NCI-H1694 treated with DMSO at 0.1 percent for 48 hours (cell line): ENCODE data around the gene SLX4IP.

Experiments used
- DNase-seq: peaks from one replicate; lab custom pipeline; 2025; lab: John Stamatoyannopoulos, UW

SLX4IP gene

GRCh38 chr20:10497283-10497682 lies 62.2 kb downstream of the SLX4IP start:
- no peak for DNase-seq

DNA sequence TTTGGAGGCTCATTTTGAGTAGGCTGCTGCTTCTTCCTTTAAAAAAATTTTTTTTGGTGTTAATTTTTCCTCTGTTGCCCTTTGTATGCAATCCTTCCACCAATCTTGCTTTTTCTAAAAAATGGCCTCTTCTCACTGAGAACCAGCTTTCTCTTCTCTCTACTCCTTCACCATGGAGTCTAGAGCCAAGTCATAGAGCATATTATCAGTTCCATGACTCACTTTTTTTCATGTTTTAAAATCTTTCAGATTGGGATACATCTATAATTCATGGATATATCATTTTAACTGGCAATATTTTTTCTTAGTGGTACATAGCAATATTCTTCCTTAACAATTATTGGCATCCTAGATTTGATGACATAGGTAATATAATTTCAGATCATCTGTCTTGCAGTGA lies 62.7 kb downstream of the SLX4IP start:
- no peak for DNase-seq

DNA sequence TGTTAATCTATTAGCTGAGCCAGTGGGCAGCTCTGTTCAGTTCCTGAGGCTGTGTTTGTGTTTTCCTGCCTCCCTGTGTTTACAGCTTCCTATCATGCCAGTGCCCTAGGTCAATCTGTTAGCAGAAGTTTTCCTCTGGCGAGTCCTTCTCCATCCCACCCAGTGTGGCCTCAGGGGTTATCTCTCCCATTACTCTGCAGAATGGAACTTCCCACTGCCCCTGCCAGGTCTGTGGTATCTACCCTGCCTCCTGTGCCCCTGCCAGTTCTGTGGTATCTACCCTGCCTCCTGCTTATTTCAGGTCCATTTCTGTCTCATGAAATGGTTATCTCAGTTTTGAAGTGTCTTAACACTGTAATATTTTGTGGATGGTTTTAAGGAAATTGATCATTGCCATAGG lies 63.1 kb downstream of the SLX4IP start:
- no peak for DNase-seq

DNA sequence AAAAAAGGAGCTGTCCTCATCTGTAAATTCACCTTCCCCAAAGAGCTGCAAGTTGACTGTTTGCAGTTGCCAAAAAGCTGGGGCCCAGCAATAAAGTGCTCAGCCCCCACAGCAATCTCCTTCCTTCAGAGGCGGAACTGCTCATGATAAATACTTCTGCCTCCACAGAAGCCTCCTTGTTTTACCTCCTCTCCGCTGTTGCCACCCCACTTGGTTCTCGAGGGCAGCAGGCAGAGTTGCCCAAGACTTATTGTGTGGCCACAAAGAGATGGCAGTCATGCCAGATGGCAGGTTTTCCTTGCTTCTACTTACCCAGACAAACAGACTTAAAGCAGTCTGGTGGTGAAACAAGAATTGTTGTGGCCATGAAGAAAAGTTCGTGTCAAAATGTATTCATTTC lies 66.3 kb downstream of the SLX4IP start:
- DNase-seq, result no peak

GRCh38 chr20:10502098-10502526 lies 67.0 kb downstream of the SLX4IP start:
- no peak for DNase-seq

DNA sequence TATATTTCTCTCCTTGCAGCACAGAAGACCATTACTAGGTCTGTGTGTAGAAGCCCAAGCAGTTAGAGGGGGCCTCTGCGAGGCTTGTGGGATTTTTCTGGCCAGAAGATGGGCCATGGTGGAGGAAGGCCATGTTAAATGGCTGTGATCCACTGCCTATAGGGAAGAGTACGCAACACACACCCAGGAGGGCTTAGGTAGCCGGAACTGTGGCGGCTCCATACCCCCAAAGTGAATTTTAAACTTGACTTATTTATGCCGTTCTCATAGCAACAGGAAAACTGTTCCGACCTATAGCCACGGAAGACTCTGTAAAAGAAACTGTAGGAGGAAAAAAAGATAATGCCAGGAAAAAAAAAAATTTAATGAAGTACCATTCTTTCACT lies 69.5 kb downstream of the SLX4IP start:
- DNase-seq, result no peak

- no peak for DNase-seq
These were observed 70.1 kb downstream of the SLX4IP start for GRCh38 chr20:10504994-10505730.

DNA sequence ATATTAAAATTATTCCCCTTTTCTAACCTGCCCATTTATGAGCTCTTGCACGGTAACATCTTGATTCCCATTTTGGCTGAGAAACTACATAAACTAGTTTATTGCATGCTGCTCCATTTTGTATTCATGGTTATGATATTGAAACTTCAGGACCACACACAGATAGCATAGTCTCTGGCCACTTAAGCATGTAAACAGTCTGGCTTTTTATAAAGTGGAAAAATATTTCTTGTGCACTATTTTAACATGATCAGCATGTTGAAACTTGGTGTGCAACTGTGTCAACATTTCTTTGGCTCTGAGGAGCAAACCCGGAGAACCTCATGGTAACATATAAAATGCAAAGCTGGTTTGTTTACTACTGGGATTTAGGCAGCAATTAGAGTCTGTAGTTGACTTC lies 70.7 kb downstream of the SLX4IP start:
- DNase-seq, result no peak

DNA sequence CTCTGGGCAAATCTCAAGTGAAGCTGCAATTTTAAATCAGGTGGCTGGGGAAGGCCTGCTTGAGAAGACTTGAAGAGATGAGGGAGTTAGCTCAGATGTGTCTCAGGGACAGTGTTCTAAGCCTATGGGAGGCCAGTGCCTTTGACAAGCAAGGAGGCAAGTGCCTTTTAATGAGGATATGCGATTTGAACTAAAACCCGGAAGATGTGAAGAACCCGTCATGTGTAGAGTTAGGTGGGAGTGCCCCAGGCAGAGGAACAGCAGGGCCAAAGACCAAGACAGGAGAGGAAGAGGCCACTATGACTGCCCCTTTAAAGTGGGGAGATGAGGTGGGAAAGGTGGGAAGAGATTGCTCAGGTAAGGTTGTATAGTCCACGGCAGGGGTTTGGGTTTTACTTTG lies 71.9 kb downstream of the SLX4IP start:
- DNase-seq, result no peak

GRCh38 chr20:10508060-10508459 lies 73.0 kb downstream of the SLX4IP start:
- DNase-seq, result no peak

DNA sequence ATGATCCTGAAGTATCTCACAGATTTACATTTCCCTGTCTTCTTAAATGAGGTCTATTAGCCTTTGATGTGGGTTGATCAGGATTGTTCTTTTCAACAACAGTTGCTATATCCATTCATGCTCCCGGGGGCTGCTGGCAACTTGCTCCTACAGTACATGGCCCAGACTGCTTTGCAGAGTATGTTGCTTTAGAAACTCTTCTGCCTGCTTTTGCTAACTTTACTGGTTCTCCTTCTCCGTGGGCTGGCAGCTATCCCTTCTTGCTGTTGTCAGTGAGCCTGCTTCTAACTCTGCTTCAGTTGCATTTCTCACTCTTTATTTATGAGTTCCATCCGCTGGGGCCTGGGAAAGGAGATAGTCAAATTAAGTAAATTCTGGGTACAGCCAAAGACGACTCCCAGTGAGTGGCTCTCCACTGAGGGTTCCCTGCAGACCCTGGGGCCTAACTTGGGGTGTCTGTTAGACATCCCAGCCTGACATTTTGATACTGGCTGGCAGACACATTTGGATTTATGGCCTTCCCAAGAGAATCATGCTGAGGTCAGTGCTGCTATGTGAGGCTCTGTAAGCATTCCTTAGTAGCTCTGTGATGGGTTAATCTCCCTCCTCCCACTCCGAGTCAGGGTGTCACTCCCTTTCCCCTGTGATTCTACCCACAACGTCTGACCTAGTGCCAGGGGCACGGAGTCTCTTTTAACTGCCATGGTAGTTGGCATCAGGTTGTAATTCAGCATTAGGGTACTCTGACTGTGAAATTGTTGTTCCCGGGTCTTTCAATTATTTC lies 73.6 kb downstream of the SLX4IP start:
- no peak for DNase-seq

DNA sequence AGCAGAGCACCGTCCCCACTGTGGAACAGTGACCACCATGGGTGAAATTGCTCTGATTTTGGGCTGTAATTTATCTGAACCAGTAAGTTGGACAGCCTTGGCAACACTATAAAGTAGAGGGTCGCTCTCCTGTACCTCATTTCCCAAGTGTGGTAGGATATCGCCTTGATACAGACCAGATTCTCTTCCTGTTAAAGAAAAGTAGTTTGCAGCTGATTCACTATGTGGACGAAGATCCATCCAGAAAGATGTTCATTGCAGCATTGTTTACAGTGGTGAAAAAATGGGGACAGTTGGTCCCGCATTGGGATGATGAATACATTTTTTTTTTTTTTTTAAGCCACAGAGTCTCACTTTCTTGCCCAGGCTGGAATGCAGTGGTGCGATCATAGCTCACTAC lies 74.3 kb downstream of the SLX4IP start:
- DNase-seq, result no peak

DNA sequence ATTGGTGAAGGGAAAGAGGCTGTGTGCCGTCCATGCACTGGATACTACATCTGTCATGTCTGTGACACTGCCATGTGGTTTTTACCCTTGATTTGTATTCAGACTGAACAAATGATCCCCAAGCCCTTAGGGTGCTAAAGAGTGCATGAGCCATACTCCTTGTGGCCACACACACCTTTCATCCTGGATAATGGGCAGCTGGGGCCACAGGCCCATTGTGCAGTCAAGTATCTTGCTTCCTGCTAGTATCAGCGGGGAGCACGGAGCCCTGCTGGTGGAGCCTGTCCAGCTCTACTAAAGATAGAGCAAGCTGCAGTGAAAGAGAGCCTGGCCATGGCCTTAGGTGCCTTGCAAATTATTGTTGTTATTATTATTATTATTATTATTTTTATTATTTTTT lies 75.1 kb downstream of the SLX4IP start:
- no peak for DNase-seq

DNA sequence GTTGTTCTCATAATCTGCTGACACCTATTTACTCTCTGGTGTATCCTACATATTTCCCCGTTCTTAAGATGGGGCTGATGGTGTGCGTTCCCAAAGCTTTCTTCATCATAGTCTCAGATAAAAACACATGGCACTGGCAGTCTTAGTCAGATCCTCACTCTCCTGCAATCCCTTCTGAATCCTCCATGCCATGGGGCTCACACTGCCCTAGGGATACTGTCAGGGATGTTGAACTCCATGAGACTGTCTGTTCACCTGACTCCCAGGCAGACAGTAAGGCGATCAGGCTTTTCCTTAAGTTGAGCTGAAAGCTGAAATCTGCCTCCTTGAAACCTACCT lies 76.0 kb downstream of the SLX4IP start:
- no peak for DNase-seq

- DNase-seq, result no peak
These were observed 76.6 kb downstream of the SLX4IP start for GRCh38 chr20:10511509-10512251.

DNA sequence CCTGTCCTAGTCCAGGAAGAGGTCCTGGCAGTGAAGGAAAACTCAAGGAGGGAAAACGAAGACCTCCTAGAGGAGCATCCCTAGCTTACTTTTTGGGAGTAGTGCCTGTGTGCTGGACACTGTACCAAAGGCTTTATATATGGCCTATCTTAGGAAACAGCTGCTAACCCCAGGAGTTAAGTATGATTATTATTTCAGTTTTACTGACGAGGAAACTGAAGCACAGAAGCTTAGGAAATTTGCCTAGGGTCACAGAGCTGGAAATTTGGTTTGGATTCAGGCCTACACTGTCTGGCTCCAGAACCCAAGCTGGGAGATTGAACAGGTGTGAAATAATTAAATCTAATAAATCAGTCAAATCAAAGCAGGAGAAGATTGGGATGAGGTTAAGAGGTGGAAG lies 78.0 kb downstream of the SLX4IP start:
- no peak for DNase-seq

- no peak for DNase-seq
These were observed 78.9 kb downstream of the SLX4IP start for GRCh38 chr20:10513931-10514575.

DNA sequence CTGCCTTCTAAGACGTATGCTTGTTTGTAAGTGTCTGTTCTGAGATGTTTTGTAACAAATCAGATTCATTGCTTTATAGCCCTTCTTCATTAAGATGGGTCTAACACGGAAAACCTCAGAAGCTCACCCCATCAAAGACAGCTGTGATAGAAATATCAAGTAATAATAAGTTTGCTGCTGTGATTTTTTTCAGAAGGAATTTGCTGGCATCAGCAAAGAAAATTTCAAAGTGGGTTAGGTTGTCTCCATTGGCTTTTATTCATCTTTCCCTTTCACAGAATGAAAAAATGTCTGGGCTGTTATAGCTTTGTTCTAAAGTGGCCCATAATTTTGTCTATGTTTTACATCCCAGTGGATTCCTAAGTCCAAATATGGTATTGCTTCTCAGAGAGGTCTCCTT lies 81.4 kb downstream of the SLX4IP start:
- no peak for DNase-seq

DNA sequence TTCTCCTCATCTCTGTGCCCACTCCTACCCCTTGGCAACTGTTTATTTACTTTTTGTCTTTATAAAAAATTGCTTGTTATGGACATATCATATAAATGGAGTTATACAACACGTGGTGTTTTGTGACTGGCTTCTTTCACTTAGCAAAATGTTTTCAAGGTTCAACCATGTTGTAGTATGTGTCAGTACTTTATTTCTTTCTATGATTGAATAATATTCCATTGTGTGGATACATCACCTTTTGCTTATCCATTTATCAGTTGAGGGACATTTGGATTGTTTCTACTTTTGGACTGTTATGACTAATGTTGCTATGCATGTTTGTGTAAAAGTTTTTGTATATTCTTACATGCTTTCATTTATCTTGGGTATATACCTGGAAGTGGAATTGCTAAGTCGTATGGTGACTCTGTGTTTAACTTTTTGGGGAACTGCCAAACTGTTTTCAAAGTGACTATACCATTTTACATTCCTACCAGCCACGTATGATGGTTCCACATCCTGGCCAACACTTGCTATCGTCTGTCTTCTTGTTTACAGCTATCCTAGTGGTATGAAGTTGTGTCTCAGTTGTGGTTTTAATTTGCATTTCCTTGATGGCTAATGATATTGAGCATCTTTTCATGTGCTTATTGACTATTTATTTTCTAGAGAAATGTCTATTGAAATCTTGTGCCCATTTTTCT lies 84.4 kb downstream of the SLX4IP start:
- DNase-seq, result no peak

GRCh38 chr20:10520528-10520927 lies 85.4 kb downstream of the SLX4IP start:
- peak; percentile 39 for DNase-seq

DNA sequence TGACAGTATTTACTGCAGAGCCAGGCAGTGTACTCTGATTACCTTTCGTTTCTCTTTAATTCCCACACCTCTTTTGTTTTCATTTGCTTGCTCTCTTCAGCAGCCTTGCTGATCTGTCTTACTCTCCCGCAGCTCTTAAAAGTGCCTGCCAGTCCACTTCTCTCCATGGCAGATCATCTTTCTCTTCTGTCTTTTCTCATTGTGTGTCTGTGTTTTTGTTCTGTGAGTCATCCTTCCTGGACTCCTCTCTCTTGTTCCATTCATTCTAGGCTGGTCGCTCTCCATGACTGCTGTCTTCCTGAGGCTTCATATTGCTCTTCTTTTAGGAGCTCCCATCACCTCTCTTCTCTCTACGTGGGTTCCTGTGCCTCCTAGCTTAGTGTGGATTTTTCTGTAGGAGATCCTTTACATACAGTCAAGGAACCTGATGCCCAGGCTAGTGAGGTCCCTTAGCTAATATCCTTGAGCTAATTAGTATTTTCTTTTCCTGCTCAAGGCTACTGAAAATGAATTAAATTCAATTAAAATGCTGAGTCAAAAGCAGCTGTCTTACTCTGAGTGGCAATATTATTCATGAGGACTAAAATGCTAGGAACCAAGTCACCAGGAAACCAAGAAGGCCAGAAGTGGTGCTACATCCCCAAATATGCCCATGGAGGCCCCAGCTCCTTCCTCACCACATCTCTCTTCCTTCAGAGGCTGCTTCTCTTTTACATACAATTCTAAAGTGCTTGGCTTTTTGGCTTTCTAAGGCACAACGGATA lies 86.1 kb downstream of the SLX4IP start:
- DNase-seq, result no peak
